Stimulated activated CD4-positive, alpha-beta T cell treated with anti-CD3 and anti-CD28 coated beads, Interleukin-2, amount 100 ng/mL, for 24 hours (primary cell): ENCODE results near the gene GNG8.

Experiments
- DNase-seq, 2 donors: peaks; one replicate each; pipeline ENCODE4 v3.0.0-alpha.2; 2020

Gene GNG8

GRCh38 chr19:46601318-46602224 lies 34.4 kb downstream of the GNG8 start, which contains the start of gene CALM3:
Gene CALM3 (plus strand): TSS chr19:46601330. CDS start chr19:46601435, 105 bp downstream.
- DNase-seq: no peak

- peak; percentile 98 for DNase-seq
Measured at GRCh38 chr19:46600384-46601317, 35.4 kb downstream of the GNG8 start.

- no peak for DNase-seq
Measured at GRCh38 chr19:46599716-46600373, 36.2 kb downstream of the GNG8 start.

DNA sequence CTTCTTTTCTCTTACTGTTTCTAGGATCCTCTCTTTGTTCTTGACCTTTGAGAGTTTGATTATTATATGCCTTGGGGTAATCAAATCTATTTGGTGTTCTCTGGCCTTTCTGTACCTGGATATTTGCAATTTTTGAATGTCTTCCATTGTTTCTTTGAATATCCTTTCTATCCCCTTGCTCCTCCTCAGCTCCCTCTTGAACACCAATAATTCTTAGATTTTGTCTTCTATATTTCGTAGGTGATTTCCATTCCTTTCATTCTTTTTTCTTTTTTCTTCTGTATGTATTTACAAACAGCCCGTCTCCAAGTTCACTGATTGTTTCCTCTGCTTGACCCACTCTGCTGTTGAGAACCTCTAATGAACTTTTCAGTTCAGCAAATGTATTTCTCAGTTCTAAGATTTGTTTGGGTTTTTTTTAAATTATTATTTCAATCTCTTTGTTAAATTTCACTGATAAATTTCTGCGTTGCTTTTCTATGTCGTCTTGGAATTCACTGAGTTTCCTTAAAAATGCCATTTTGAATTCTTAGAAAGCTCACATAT lies 37.6 kb downstream of the GNG8 start:
- DNase-seq: no peak

GRCh38 chr19:46596008-46596407 lies 40.0 kb downstream of the GNG8 start:
- no peak for DNase-seq

GRCh38 chr19:46591870-46592269 lies 44.1 kb downstream of the GNG8 start:
- no peak for DNase-seq

DNA sequence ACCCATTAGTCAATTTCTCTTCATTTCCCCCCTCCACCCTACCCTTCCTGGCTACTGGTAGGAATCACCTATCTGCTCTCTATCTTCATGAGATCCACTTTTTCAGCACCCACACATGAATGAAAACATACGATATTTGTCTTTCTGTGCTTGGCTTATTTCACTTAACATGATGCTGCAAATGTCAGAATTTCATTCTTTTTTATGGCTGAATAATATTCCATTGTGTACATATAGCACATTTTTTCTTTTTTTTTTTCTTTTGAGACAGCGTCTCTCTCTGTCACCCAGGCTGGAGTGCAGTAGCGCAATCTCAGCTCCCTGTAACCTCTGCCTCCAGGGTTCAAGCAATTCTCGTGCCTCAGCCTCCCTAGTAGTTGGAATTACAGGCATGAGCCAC lies 44.7 kb downstream of the GNG8 start:
- no peak for DNase-seq

DNA sequence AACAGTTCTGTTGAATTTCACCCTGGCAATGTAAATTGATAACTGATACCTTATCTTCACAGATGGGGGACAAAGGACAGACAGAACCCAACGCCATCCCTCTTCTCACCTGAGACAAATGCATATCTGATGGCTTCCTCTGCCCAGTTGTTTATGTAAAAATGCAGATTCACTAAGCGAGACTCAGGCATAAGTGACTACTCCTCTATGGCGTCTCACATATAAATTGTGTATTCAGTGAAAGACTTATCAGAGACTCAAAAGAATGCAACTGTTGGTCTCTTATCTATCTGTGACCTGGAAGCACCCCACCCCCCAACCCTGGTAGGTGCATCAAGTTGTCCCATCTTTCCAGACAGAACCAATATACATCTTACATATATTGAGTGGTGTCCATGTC lies 48.1 kb downstream of the GNG8 start:
- DNase-seq: no peak

DNA sequence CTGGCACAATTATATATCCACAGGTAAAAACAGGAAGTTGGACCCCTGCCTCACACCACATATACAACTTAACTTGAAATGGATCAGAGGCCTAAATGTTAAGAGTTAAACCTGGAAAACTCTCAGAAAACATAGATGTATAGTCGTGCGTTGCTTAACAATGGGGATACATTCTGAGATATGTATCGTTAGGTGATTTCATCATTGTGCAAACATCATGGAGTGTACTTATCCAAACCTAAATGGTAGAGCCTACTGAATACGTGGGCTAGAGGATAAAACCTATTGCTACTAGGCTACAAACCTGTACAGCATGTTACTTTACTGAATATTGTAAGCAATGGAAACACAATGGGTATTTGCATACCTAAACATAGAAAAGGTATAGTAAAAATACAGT lies 49.7 kb downstream of the GNG8 start:
- DNase-seq: no peak

GRCh38 chr19:46585539-46585938 lies 50.5 kb downstream of the GNG8 start:
- no peak for DNase-seq
